Peyer's patch (tissue), 4 donors: Measurements from ENCODE around the gene EFTUD2. TPM values are rescaled to one million over a fixed set of nuclear protein-coding genes. Genes with fewer than 3 reads are reported as not detected.
"Not testable (repeated sequence)": the region's sequence is repeated elsewhere in the genome, so short reads cannot be mapped to it uniquely, and the experiment has no call there.

Source experiments
- DNase-seq, 3 donors: peaks; one replicate each; pipeline ENCODE4 v3.0.0-alpha.2; 2017 to 2019
- H3K27ac ChIP-seq, 4 donors: fragments of 200-600 bp; sonication (generic); one replicate each; pipeline ENCODE4 v1.5.1; 2016 to 2019
- H3K27me3 ChIP-seq, 2 donors: fragments of 200-600 bp; sonication (generic); one replicate each; pipeline ENCODE4 v1.5.1; 2019
- H3K36me3 ChIP-seq, 3 donors: fragments of 200-600 bp; sonication (generic); one replicate each; pipeline ENCODE4 v1.5.1; 2016 to 2019
- H3K4me1 ChIP-seq, 4 donors: fragments of 200-600 bp; sonication (generic); one replicate each; pipeline ENCODE4 v1.5.1; 2016 to 2019
- H3K4me3 ChIP-seq, 4 donors: fragments of 200-600 bp; sonication (generic); 1 replicate in 3 of 4; 2 replicates in 1 of 4; pipeline ENCODE4 v1.5.1; 2016 to 2019; ENCODE audit warnings: mild to moderate bottlenecking in 1 of 4
- H3K9me3 ChIP-seq, 4 donors: fragments of 200-600 bp; sonication (generic); one replicate each; pipeline ENCODE4 v1.5.1; 2016 to 2019; ENCODE audit warnings: mild to moderate bottlenecking in 1 of 4
- CTCF ChIP-seq, 6 experiments: fragments of 450-650 bp in 4 of 6; fragments of 200-600 bp in 2 of 6; sonication (generic) in 1 of 6; IDR thresholded peaks; one replicate each; pipeline ENCODE4 v1.5.1; 2017 to 2019; ENCODE audit warnings: antibody characterized with exemption in 6 of 6, mild to moderate bottlenecking in 3 of 6, moderate library complexity in 1 of 6
- POLR2A ChIP-seq, 2 donors: fragments of 450-650 bp; IDR thresholded peaks; one replicate each; pipeline ENCODE4 v1.5.1; 2017; ENCODE audit warnings: antibody characterized with exemption in 2 of 2, mild to moderate bottlenecking in 2 of 2, moderate library complexity in 2 of 2
- total RNA-seq, 4 donors: library from RNA; depleted of rRNA; stranded (reverse); fragments of >200 nt; gene quantifications; one replicate each; pipeline ENCODE4 v1.1.0, GENCODE V29; 2016

The EFTUD2 gene
- total RNA-seq, result 100 to 1,000 TPM in 1 of 4 donors, 10 to 100 TPM in 3; 43.3 to 176 (median 69.8) TPM

GRCh38 chr17:44899074-44899782 is at the start of gene EFTUD2:
Gene EFTUD2 (minus strand): TSS chr17:44899445. CDS start chr17:44894521, 4,924 bp downstream.
- Histone ChIP-seq H3K27me3 (no peaks in the 10 kb centered on the region), H3K27ac (peak within 1 kb of the TSS; percentile 91 to 97 (median 94)), H3K4me3 (peak within 1 kb of the TSS; percentile 71 to 90 (median 72)), H3K9me3 (no peaks in the 10 kb centered on the region), H3K36me3 (peaks cover 0 to 6% (median 0%) of the 10 kb centered on the region in 3 donors), H3K4me1 (peaks cover 0 to 21% (median 8%) of the 10 kb centered on the region in 4 donors)
- TF ChIP-seq CTCF (IDR thresholded peaks at IDR 0.05) (peak in 3 of 6 experiments; percentile 23 to 31 (median 29)), POLR2A (IDR thresholded peaks at IDR 0.05) (peak; percentile 30 to 64)
- peak; percentile 93 to 96 (median 94) for DNase-seq

DNA sequence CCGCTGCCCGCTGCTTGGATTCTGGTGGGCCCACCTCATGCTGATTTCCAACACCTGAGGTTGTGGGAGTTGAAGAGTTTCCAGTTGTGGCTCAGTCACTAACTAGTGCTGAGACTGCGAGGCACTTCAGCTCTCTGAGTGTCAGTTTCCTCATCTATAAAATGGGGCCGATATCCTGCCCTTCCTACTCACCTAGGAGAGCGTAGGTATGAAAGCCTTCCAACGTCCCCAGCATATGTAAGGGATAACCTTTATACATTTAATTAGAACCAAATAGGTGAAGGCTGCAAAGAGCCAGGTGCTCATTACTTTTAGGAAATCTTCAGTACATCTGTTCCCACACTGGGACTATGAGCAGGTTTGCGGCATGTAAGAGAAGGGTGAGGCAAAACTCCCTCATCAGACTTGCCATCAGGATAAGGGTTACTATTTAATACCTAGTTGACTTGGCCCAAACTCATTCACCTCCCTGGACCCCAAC is 49.1 kb upstream of the EFTUD2 start:
- peak overlapping the region in 1 of 4 donors; percentile 65 for H3K27ac ChIP-seq
- DNase-seq, result no peak

GRCh38 chr17:44947461-44948314 is 48.4 kb upstream of the EFTUD2 start, which contains the start of gene KIF18B:
Gene KIF18B (minus strand): TSS chr17:44947773. CDS start chr17:44936344, 11,429 bp downstream.
- no peak for TF ChIP-seq CTCF (IDR thresholded peaks at IDR 0.05)
- peak; percentile 77 to 84 for TF ChIP-seq POLR2A (IDR thresholded peaks at IDR 0.05)
- peak within 1 kb of the TSS; percentile 42 to 74 (median 60) for H3K4me3 ChIP-seq
- peak; percentile 85 to 95 (median 88) for DNase-seq
- H3K27me3 ChIP-seq, result no peaks in the 10 kb centered on the region
- no peaks in the 10 kb centered on the region for H3K36me3 ChIP-seq
- no peaks in the 10 kb centered on the region for H3K9me3 ChIP-seq
- H3K27ac ChIP-seq, result peak within 1 kb of the TSS; percentile 42 to 70 (median 57)
- H3K4me1 ChIP-seq, result peaks cover 0 to 9% (median 4%) of the 10 kb centered on the region in 4 donors

More for the DNA sequence above, 49.1 kb upstream of the EFTUD2 start:
- Histone ChIP-seq H3K4me1 (peaks cover 0 to 9% (median 4%) of the 10 kb centered on the region in 4 donors), H3K36me3 (no peaks in the 10 kb centered on the region), H3K27me3 (no peaks in the 10 kb centered on the region), H3K9me3 (no peaks in the 10 kb centered on the region), H3K4me3 (peak overlapping the region; percentile 42 to 74 (median 60))
- no peak for TF ChIP-seq CTCF (IDR thresholded peaks at IDR 0.05)
- TF ChIP-seq POLR2A (IDR thresholded peaks at IDR 0.05), result no peak

GRCh38 chr17:44945652-44946051 is 46.4 kb upstream of the EFTUD2 start:
- H3K9me3 ChIP-seq, H3K4me3 ChIP-seq, H3K36me3 ChIP-seq, H3K27me3 ChIP-seq, H3K27ac ChIP-seq, DNase-seq, H3K4me1 ChIP-seq: not testable (repeated sequence)

- Histone ChIP-seq H3K27me3 (no peaks in the 10 kb centered on the region), H3K27ac (no peak overlapping the region), H3K4me3 (no peak overlapping the region), H3K9me3 (no peaks in the 10 kb centered on the region), H3K36me3 (no peaks in the 10 kb centered on the region), H3K4me1 (peaks cover 0 to 5% (median 4%) of the 10 kb centered on the region in 4 donors)
- TF ChIP-seq POLR2A (IDR thresholded peaks at IDR 0.05) (no peak), CTCF (IDR thresholded peaks at IDR 0.05) (no peak)
- no peak for DNase-seq
Measured at GRCh38 chr17:44942456-44942855, 43.2 kb upstream of the EFTUD2 start.
